Stimulated activated CD4-positive, alpha-beta T cell treated with anti-CD3 and anti-CD28 coated beads, Interleukin-2, amount 100 ng/mL, for 4 hours (primary cell): ENCODE measurements around the gene CCDC74B.
"Not testable (repeated sequence)": the region's sequence is repeated elsewhere in the genome, so short reads cannot be mapped to it uniquely, and the experiment has no call there.

Experiments
- DNase-seq: peaks from one replicate; pipeline ENCODE4 v3.0.0-alpha.2; 2020; ENCODE audit warnings: low read depth

The CCDC74B gene

GRCh38 chr2:130145006-130145414 is at the start of gene CCDC74B:
CCDC74B (minus strand) TSS chr2:130145112; CDS start chr2:130144996, 116 bp downstream.
- peak; percentile 35 for DNase-seq

- not testable (repeated sequence) for DNase-seq
Measured at GRCh38 chr2:130193824-130194223, 48.9 kb upstream of the CCDC74B start.

GRCh38 chr2:130192451-130192850 is 47.5 kb upstream of the CCDC74B start:
- not testable (repeated sequence) for DNase-seq

- not testable (repeated sequence) for DNase-seq
Measured at GRCh38 chr2:130191319-130191718, 46.4 kb upstream of the CCDC74B start.

- no peak for DNase-seq
Measured at GRCh38 chr2:130190237-130190636, 45.3 kb upstream of the CCDC74B start.

GRCh38 chr2:130188958-130189357 is 44.0 kb upstream of the CCDC74B start:
- DNase-seq: not testable (repeated sequence)

GRCh38 chr2:130187859-130188792 is 43.2 kb upstream of the CCDC74B start:
- DNase-seq: not testable (repeated sequence)

GRCh38 chr2:130187268-130187667 is 42.4 kb upstream of the CCDC74B start:
- DNase-seq: no peak

GRCh38 chr2:130186391-130186790 is 41.5 kb upstream of the CCDC74B start:
- DNase-seq: no peak

GRCh38 chr2:130185896-130186295 is 41.0 kb upstream of the CCDC74B start:
- DNase-seq: no peak

GRCh38 chr2:130185436-130185835 is 40.5 kb upstream of the CCDC74B start:
- no peak for DNase-seq

GRCh38 chr2:130183512-130184373 is 38.8 kb upstream of the CCDC74B start:
- DNase-seq: no peak

GRCh38 chr2:130182826-130183511 is 38.1 kb upstream of the CCDC74B start:
- not testable (repeated sequence) for DNase-seq

GRCh38 chr2:130181880-130182682 is 37.2 kb upstream of the CCDC74B start, which contains the start of gene MZT2B:
MZT2B (plus strand) TSS chr2:130182262; CDS start chr2:130182283, 21 bp downstream.
- DNase-seq: peak; percentile 86

- DNase-seq: peak; percentile 97
Measured at GRCh38 chr2:130181325-130181879, 36.5 kb upstream of the CCDC74B start, which contains the start of gene SMPD4. SMPD4 (minus strand) TSS chr2:130181602; CDS start chr2:130176592, 5,010 bp downstream.

- DNase-seq: not testable (repeated sequence)
Measured at GRCh38 chr2:130180404-130181324, 35.8 kb upstream of the CCDC74B start.

- not testable (repeated sequence) for DNase-seq
Measured at GRCh38 chr2:130174866-130175265, 30.0 kb upstream of the CCDC74B start.

- no peak for DNase-seq
Measured at GRCh38 chr2:130169896-130170295, 25.0 kb upstream of the CCDC74B start.

- not testable (repeated sequence) for DNase-seq
Measured at GRCh38 chr2:130169163-130169562, 24.3 kb upstream of the CCDC74B start.
